Middle frontal gyrus (tissue), 1 donor: ENCODE measurements around the gene NCKAP5.

Experiments
- DNase-seq: peaks from one replicate; pipeline ENCODE4 v3.0.0-alpha.2; 2015; ENCODE audit warnings: low spot score; ENCODE audit errors: extremely low spot score

The NCKAP5 gene

GRCh38 chr2:132645722-132646539 is 922.3 kb downstream of the NCKAP5 start:
- no peak for DNase-seq

GRCh38 chr2:132645176-132645575 is 923.1 kb downstream of the NCKAP5 start:
- DNase-seq = no peak

- DNase-seq = no peak
These were observed 925.8 kb downstream of the NCKAP5 start for GRCh38 chr2:132642415-132642814.

GRCh38 chr2:132641819-132642218 is 926.4 kb downstream of the NCKAP5 start:
- no peak for DNase-seq

GRCh38 chr2:132640116-132640515 is 928.1 kb downstream of the NCKAP5 start:
- DNase-seq = no peak

- no peak for DNase-seq
These were observed 929.8 kb downstream of the NCKAP5 start for GRCh38 chr2:132638313-132639040.

- DNase-seq = no peak
These were observed 931.9 kb downstream of the NCKAP5 start for GRCh38 chr2:132636346-132636745.

GRCh38 chr2:132633635-132634034 is 934.6 kb downstream of the NCKAP5 start:
- DNase-seq = no peak

- DNase-seq = no peak
These were observed 936.1 kb downstream of the NCKAP5 start for GRCh38 chr2:132632000-132632649.

GRCh38 chr2:132627536-132627935 is 940.7 kb downstream of the NCKAP5 start:
- DNase-seq = no peak

GRCh38 chr2:132623096-132623839 is 945.0 kb downstream of the NCKAP5 start:
- DNase-seq = no peak
